Activated CD4-positive, alpha-beta memory T cell treated with anti-CD3 and anti-CD28 coated beads, Interleukin-2, amount 10 ng/mL, durations not matched to agents 7 days and 5 days (primary cell): Measurements from ENCODE around the gene GP1BB. TPM values are rescaled to one million over a fixed set of nuclear protein-coding genes. Genes with fewer than 3 reads are reported as not detected.

ENCODE experiments used
- CTCF ChIA-PET: fragments of 350-600 bp; sonication (Branson Sonifier 250); formaldehyde crosslinking; loops from one replicate; lab custom pipeline; 2021; ENCODE audit warnings: antibody characterized with exemption, inconsistent platforms; lab: Charles Lee
- POLR2A ChIA-PET: fragments of 350-600 bp; sonication (Branson Sonifier 250); formaldehyde crosslinking; loops from one replicate; lab custom pipeline; 2021; ENCODE audit warnings: antibody characterized with exemption; lab: Charles Lee
- DNase-seq: peaks from one replicate; pipeline ENCODE4 v3.0.0-alpha.2; 2020
- H3K27ac Mint-ChIP-seq: one replicate; pipeline ENCODE4 v1.8.0; 2021; ENCODE audit warnings: mild to moderate bottlenecking, mixed read lengths
- H3K27me3 Mint-ChIP-seq: one replicate; pipeline ENCODE4 v1.8.0; 2021; ENCODE audit warnings: mixed read lengths
- H3K36me3 Mint-ChIP-seq: one replicate; pipeline ENCODE4 v1.8.0; 2021; ENCODE audit warnings: low read depth, mixed read lengths
- H3K4me1 Mint-ChIP-seq: one replicate; pipeline ENCODE4 v1.8.0; 2021; ENCODE audit warnings: mixed read lengths
- H3K4me3 Mint-ChIP-seq: one replicate; pipeline ENCODE4 v1.8.0; 2021; ENCODE audit warnings: mild to moderate bottlenecking, mixed read lengths
- H3K9me3 Mint-ChIP-seq: one replicate; pipeline ENCODE4 v1.8.0; 2021; ENCODE audit warnings: mixed read lengths
- total RNA-seq, 2 experiments: library from RNA; stranded (reverse); gene quantifications; one replicate each; pipeline ENCODE4 v1.2.3, GENCODE V29; 2021

GP1BB gene
- total RNA-seq, 2 experiments from 2014 or later, result not detected

DNA sequence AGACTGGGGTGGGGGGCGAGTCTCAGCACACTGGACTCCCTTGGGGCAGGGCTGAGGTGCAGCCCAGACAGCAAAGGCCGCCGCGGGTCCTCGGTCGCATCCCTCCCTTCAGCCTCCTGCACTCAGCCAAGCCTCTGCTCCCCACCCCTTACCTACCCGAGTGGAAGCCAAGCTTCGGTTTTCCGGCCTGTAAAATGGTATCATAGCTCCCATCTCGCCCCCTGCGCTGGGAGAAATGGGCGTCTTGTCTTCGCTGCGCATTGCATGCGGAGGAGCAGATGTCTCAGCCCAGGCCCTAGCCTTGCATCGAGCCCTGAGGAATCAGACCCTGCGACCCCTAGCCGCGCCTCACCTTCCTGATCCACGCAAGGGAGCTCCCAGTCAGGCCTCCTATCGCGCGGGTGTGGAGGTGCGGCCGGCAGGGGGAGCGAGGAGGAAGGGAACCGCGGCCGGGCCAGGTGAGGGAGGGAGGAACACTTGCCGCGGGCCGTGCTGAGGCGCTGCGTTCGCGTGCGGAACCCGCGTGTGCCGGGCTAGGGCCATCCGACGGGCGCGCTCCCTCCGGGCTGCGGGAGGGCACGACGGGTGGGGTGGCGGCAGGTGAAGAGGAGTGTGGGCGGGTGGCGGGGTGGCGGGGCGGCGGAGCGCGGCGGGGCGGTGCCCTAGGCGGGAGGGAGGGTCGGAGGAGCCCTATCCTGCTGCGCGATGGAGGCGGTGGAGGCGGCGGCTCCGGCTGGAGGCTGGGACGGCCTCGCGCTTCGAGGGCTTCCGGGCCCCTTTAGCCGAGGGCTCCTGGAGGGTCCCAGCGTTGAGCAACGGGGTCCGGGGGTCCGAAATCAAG, 33.2 kb downstream of the GP1BB start:
- peaks cover 55% of the 10 kb centered on the region for H3K27me3 Mint-ChIP-seq
- ChIA-PET CTCF (interaction anchor here (0.5 to 1.4 kb wide), 6 partner anchors 26 to 271 kb away, joined by 3 to 7 read pairs (median 4); no protein-coding TSS in a partner anchor), POLR2A (interaction anchor here (1.0 kb wide), 1 partner anchor 12 kb away, joined by 3 read pairs; no protein-coding TSS in a partner anchor)
- peaks cover 7% of the 10 kb centered on the region for H3K36me3 Mint-ChIP-seq
- no peak overlapping the region for H3K4me3 Mint-ChIP-seq
- H3K27ac Mint-ChIP-seq, result no peak overlapping the region
- DNase-seq, result peak; percentile 75
- H3K4me1 Mint-ChIP-seq, result peaks cover 23% of the 10 kb centered on the region
- H3K9me3 Mint-ChIP-seq, result no peaks in the 10 kb centered on the region

DNA sequence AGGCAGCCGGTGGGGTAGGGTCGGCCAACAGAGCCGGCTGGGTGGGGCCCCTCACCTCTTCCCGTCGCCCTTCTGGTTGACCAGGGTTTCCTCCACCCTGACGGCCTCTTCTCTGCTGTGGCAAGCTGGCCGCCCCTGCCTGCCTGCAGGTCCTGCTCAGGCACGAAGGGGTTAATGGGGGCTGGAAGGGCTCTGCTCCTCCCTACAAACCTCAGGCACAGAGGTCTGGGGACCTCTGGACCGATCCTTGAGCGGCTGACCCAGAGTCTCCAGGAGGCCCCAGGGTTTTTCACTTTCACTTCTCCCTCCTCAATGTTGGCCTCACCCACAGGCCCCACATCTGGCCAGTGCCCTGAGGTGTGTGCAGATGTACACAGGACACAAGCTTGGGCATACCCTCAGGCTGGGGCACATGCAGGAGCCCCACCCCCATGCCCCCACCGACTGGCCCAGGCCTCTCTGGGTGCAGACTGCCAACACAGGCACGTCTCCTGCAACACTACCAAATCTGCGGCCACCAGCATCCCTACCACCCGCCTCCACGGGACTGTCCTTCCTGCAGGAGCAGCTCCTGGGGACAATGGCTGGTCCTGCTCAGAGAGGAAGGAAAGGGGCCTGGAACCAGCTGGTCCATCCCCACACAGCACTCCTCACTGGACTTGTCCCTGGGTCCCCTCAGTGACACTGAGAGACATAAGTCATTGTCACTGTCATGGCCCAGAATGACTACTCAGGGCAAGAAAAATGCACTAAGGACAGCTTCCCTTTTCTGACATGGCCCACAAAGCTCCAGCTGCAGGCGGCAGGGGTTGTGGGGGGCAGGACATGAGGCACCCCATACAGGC, 34.0 kb downstream of the GP1BB start:
- H3K4me1 Mint-ChIP-seq, result peaks cover 24% of the 10 kb centered on the region
- H3K27ac Mint-ChIP-seq, result no peak overlapping the region
- H3K9me3 Mint-ChIP-seq, result no peaks in the 10 kb centered on the region
- CTCF ChIA-PET, result interaction anchor here (1.0 to 1.2 kb wide), 2 partner anchors 153 to 193 kb away, joined by 4 to 7 read pairs; no protein-coding TSS in a partner anchor
- peaks cover 7% of the 10 kb centered on the region for H3K36me3 Mint-ChIP-seq
- DNase-seq, result no peak
- peak overlapping the region; percentile 17 for H3K4me3 Mint-ChIP-seq
- peaks cover 63% of the 10 kb centered on the region for H3K27me3 Mint-ChIP-seq
- POLR2A ChIA-PET, result interaction anchor here (1.0 kb wide), 1 partner anchor 13 kb away, joined by 3 read pairs; no protein-coding TSS in a partner anchor

DNA sequence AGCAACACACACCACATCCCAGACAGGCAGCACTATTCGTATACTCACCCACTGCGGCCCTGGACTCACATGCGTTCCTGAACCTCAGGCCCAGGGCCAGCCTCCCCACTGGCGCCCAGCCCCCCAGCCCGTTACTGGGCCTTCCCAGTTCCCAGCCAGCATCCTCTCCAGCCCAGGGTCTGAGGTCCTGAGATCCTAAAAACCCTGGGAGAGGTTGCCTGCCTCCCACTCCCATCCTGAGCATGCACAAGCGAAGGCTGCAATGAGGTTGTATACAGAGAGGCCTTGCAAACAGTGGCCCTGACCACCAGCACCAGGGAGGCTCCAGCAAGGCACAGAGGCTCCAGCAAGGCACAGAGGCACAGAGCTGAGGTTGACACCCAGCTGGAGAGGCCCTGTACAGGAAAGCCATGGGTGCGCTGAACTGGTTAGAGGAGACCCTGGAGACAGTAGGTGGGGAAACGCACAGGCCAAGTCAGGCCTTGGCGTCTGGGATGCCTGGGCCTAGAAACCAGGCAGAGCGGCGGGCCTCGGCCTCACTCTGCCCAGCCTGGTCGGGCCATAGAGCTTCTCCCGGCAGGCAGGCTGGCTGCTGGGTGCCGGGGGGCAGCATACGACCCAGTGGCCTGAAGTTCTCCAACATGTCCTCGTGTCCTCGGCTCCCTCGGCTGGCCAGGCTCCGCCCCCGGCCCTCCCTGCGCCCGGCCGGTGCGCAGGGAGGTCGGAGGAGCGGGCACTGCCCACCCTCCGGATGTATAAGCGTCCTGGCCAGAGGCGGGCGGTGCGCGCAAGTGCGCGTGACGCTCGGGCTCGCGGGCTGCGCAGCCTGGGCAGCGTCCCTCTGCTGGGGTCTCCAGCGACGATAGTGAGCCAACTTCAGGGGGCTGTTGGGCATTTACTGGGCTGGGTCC, 34.9 kb downstream of the GP1BB start:
- CTCF ChIA-PET, result no interaction called here
- Mint-ChIP-seq H3K27ac (no peak overlapping the region), H3K4me3 (no peak overlapping the region), H3K9me3 (no peaks in the 10 kb centered on the region), H3K4me1 (peaks cover 24% of the 10 kb centered on the region), H3K36me3 (peaks cover 7% of the 10 kb centered on the region), H3K27me3 (peaks cover 65% of the 10 kb centered on the region)
- POLR2A ChIA-PET, result no interaction called here
- DNase-seq, result no peak

DNA sequence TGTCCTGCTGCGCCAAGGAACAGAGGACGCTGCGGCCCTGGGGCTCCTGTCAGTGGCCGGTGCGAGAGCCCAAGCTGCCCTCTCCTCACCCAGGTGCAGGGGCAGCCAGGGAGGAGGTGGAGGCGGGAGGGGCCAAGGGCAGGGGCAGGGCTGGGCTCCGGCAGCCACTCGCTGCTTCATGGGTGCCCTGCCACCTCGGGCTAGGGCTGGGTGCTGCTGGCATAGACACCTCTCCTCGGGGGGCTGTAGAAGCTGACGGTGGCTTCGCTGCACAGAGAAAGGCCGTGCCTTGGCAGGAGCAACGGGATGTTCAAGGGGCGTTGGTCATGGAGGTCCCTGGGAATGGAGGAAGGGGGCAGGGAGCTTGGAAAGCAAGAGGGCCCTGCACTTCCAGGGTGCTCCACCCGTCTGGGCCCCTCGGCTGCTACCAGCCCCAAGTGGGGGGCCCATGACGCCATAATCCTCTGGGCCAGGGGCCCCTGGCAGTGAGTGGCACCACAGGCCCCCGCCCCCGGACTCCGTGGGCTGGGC, 35.6 kb downstream of the GP1BB start:
- H3K9me3 Mint-ChIP-seq, result no peaks in the 10 kb centered on the region
- DNase-seq, result no peak
- no peak overlapping the region for H3K27ac Mint-ChIP-seq
- ChIA-PET CTCF (no interaction called here), POLR2A (no interaction called here)
- peaks cover 63% of the 10 kb centered on the region for H3K27me3 Mint-ChIP-seq
- peaks cover 24% of the 10 kb centered on the region for H3K4me1 Mint-ChIP-seq
- peaks cover 7% of the 10 kb centered on the region for H3K36me3 Mint-ChIP-seq
- H3K4me3 Mint-ChIP-seq, result no peak overlapping the region

DNA sequence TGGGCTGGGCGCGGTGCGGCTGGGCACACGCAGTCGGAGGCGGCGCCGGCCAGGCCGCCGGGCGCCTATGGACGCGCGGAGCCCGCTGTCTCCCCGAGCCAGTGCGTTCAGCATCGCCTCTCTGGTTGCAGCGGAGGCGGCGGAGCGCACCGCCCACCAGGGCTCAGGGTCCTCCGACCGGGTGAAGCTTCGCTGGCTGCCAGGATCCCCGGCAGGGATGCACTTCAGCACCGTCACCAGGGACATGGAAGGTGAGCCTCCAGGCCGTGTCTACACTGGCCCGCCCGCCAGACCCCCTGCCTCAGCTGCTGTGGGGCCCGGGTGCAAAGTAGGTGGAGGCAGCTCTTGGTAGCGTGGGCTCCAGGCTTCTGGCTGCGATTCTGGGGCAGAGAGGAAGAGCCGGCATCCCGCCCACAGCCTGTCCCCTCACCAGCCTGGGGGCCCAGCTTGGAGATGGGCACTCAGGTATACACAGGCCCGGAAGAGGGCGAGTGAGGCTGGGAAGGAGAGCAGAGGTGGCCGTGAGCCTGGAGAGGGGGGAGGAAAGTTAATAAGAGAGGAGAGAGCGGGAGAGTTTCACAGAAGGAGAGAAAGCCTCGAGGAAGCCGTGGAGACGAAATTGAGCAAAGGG, 36.2 kb downstream of the GP1BB start:
- no peaks in the 10 kb centered on the region for H3K9me3 Mint-ChIP-seq
- peak overlapping the region; percentile 53 for H3K4me3 Mint-ChIP-seq
- H3K4me1 Mint-ChIP-seq, result peaks cover 24% of the 10 kb centered on the region
- CTCF ChIA-PET, result no interaction called here
- peaks cover 60% of the 10 kb centered on the region for H3K27me3 Mint-ChIP-seq
- H3K36me3 Mint-ChIP-seq, result peaks cover 7% of the 10 kb centered on the region
- DNase-seq, result no peak
- POLR2A ChIA-PET, result no interaction called here
- H3K27ac Mint-ChIP-seq, result peak overlapping the region; percentile 48

DNA sequence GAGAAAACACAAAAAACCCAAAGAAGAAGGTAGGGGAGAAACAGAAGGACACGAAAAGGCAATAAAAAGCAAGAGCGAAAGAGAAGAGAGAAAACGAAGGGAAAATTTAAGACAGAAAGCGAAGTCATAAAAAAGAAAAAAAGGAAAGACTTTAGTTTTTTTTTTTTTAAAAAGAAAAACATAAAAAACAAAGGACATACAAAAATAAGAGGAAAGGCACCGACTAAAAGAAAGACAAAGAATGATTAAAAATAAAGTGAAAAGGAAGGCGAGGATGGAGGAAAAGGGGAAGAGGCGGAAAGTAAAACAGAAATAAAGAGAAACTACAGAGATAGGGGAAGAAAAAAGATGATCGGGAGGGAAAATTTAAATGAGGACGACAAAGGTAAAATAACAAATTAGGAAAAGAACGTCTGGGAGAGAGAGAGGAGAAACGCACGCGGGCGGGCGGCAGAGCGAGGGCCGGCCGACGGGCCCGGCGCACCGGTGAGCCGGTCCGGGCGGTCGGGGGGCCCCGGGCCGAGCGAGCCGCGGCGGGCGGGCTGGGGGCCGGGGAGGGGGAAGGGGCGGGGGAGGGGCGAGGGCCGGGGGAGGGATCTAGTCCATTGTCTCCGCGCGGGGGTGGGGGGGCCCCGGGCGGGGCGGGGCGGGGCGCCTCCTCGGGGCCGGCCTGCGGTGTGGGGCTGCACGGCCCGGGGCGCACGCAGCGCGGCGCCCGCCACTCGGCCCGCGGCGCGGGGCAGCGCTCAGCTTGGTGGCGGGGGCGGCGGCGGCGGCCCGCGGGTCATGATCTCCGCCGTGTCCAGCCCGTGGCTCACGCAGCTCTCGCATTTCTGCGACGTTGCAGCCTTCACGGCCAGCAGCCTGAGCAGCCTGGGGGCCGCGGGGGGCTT, 37.0 kb downstream of the GP1BB start, which contains the start of gene TBX1:
Gene TBX1 (plus strand): TSS at position 721 of the 893 bp plus-strand sequence. CDS start 66 bp downstream, at position 787.
- peaks cover 63% of the 10 kb centered on the region for H3K27me3 Mint-ChIP-seq
- peak within 1 kb of the TSS; percentile 48 for H3K27ac Mint-ChIP-seq
- POLR2A ChIA-PET, result no interaction called here
- peaks cover 27% of the 10 kb centered on the region for H3K4me1 Mint-ChIP-seq
- peaks cover 7% of the 10 kb centered on the region for H3K36me3 Mint-ChIP-seq
- DNase-seq, result no peak
- no peaks in the 10 kb centered on the region for H3K9me3 Mint-ChIP-seq
- CTCF ChIA-PET, result no interaction called here
- H3K4me3 Mint-ChIP-seq, result peak within 1 kb of the TSS; percentile 53

DNA sequence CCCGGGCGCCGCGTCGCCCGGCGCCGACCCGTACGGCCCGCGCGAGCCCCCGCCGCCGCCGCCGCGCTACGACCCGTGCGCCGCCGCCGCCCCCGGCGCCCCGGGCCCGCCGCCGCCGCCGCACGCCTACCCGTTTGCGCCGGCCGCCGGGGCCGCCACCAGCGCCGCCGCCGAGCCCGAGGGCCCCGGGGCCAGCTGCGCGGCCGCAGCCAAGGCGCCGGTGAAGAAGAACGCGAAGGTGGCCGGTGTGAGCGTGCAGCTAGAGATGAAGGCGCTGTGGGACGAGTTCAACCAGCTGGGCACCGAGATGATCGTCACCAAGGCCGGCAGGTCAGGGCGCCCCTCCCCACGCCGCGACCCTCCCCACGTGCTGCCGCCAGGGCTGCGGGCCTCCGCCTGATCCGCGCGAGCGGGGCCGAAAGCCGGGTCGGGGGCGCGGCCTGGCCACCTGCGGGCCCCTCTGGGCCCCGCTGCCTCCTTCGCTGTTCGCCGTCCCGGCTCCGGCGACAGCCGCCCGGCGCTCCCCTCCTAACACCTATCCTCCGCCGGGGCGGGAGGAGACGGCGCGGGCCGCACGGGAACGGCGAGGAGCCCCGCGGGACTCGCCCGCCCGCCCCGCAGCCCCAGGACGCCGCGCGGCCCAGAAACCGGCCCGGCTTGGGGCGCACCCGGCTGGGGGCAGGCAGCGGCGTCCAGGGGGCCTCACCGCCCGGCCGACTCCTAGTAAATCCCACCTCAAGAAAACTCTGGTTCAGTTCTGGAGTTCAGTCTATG, 37.8 kb downstream of the GP1BB start:
- H3K36me3 Mint-ChIP-seq, result peaks cover 7% of the 10 kb centered on the region
- no peak for DNase-seq
- no peak overlapping the region for H3K27ac Mint-ChIP-seq
- POLR2A ChIA-PET, result no interaction called here
- CTCF ChIA-PET, result no interaction called here
- no peak overlapping the region for H3K4me3 Mint-ChIP-seq
- H3K4me1 Mint-ChIP-seq, result peaks cover 27% of the 10 kb centered on the region
- H3K27me3 Mint-ChIP-seq, result peaks cover 60% of the 10 kb centered on the region
- H3K9me3 Mint-ChIP-seq, result no peaks in the 10 kb centered on the region

DNA sequence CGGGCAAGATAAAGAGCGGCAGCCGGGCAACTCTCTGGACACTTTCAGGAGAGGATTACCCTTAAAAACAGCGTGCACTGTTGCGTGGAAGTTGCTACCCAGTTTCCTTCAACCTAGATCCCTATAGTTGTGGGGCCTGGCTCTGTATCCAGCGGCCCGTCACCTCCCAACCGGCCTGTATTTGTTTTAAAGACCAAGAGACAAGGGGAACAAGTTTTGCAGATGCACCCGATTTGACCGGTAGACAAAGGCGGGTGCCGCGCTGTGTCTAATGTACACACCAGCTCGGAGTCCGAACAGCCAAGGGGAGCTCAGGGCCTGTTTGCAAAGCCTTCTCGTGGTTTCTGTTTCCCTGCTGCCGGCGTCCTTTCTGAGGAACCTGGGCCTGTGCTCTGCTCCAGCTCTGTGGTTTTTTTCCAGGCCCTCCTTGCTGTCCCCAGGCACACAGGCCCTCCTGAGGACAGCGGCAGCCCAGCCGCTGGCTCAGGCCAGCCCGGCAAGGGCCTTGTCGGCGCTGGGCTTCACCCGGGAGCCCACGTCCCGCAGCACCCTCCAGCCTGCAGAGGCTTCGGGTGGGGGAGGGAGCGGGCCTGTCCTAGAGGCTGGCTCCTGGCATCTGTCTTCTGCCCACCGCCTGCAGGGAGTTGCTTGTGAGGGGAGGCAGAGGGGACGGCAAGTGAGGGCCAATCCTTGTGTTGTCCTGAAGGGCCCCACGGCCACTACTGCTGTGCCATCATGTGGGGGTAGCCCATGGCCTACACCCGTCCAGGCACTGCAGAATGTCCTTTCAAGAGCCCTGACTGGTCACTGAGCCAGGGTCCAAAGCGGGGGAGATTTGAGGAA, 38.6 kb downstream of the GP1BB start:
- DNase-seq, result no peak
- Mint-ChIP-seq H3K4me3 (no peak overlapping the region), H3K4me1 (peaks cover 24% of the 10 kb centered on the region), H3K27me3 (peaks cover 57% of the 10 kb centered on the region), H3K27ac (no peak overlapping the region), H3K36me3 (peaks cover 7% of the 10 kb centered on the region), H3K9me3 (no peaks in the 10 kb centered on the region)
- CTCF ChIA-PET, result interaction anchor here (2.4 kb wide), 1 partner anchor 31 kb away, joined by 6 read pairs; no protein-coding TSS in a partner anchor
- POLR2A ChIA-PET, result no interaction called here

DNA sequence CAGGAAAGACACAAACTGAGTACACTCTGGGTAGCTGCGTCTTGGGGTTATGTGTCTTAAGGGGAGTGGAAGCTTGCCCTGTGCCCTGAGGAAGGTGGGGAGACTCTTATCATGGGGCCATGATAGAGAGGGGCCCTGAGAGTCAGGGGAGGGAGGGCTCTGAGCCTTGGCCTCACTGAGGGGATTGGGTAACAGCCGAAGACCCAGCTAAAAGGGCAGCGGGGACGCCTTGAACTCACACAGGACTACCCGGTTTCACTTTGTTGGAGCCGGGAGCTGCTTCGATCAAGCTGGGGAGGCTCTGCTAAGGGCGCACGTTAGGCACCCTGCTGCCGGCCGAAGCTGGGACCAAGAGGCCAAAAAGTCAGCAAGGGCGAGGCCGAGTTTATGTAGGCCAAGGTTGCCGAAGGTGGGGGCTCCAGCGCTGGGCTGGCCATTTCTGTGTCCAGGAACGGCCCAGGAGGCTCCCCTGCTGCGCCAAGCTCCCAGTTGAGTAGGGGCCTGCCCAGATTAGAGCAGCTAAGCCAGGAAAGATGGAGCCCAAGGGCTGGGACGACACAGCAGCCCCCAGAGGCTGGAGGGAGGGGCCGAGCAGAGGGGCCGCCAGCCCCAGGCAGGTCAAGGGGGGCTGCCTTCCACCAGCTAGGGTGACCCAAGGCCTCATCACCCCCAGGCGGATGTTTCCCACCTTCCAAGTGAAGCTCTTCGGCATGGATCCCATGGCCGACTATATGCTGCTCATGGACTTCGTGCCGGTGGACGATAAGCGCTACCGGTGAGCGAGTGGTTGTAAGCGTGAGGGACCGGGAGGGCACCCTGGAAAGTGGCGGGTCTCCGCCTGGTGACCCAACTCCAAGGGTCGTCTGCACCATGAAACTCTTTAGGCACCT, 39.5 kb downstream of the GP1BB start:
- H3K27me3 Mint-ChIP-seq, result peaks cover 58% of the 10 kb centered on the region
- DNase-seq, result no peak

More for the DNA sequence above, 39.5 kb downstream of the GP1BB start:
- no peak overlapping the region for H3K4me3 Mint-ChIP-seq
- H3K9me3 Mint-ChIP-seq, result no peaks in the 10 kb centered on the region
- H3K4me1 Mint-ChIP-seq, result peaks cover 23% of the 10 kb centered on the region
- ChIA-PET CTCF (interaction anchor here (2.4 kb wide), 1 partner anchor 32 kb away, joined by 6 read pairs; no protein-coding TSS in a partner anchor), POLR2A (no interaction called here)
- H3K36me3 Mint-ChIP-seq, result peaks cover 7% of the 10 kb centered on the region
- no peak overlapping the region for H3K27ac Mint-ChIP-seq
